Body of pancreas (tissue), 4 donors: ENCODE measurements around the gene TSPAN18.

ENCODE experiments used
- POLR2A ChIP-seq, 3 donors: fragments of 450-650 bp; IDR thresholded peaks; one replicate each; pipeline ENCODE4 v1.6.1; 2016; ENCODE audit warnings: antibody characterized with exemption in 3 of 3, mild to moderate bottlenecking in 2 of 3
- TF ChIP-seq, protein P1 (sequence below), 7 experiments: fragments of 450-650 bp in 4 of 7; fragments of 200-600 bp in 3 of 7; sonication (generic) in 3 of 7; IDR thresholded peaks; one replicate each; pipeline ENCODE4 v1.5.1; 2016 to 2019; ENCODE audit warnings: antibody characterized with exemption in 7 of 7

DNA sequence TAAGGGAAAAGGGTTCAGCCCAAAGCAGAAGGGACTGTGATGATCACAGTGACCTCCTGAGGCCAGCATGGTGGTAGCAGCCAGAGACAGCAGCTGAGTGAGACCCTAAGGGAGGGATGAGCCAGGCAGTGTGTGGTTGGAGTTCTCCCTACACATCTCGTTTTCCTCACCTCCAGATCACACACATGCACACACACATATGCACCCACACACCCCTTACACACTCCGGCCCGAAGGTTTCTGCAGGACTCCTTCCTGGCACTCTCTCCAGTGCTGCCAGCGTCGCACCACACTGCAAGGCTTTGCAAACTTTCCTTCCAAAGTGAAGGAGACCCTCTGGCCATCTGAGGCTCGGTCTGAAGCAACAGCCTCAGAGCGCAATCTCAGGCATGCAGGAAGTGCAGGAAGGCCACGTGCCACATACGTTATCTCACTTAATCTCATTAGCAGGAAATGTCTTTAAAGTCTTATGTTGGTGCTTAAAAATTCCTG is 250.8 kb downstream of the TSPAN18 start:
- TF ChIP-seq, protein P1, sequence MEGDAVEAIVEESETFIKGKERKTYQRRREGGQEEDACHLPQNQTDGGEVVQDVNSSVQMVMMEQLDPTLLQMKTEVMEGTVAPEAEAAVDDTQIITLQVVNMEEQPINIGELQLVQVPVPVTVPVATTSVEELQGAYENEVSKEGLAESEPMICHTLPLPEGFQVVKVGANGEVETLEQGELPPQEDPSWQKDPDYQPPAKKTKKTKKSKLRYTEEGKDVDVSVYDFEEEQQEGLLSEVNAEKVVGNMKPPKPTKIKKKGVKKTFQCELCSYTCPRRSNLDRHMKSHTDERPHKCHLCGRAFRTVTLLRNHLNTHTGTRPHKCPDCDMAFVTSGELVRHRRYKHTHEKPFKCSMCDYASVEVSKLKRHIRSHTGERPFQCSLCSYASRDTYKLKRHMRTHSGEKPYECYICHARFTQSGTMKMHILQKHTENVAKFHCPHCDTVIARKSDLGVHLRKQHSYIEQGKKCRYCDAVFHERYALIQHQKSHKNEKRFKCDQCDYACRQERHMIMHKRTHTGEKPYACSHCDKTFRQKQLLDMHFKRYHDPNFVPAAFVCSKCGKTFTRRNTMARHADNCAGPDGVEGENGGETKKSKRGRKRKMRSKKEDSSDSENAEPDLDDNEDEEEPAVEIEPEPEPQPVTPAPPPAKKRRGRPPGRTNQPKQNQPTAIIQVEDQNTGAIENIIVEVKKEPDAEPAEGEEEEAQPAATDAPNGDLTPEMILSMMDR (IDR thresholded peaks at IDR 0.05): peak in 1 of 7 experiments; percentile 3
- no peak for TF ChIP-seq POLR2A (IDR thresholded peaks at IDR 0.05)
